ENCODE data around the gene TRIP12. TPM values are rescaled to one million over a fixed set of nuclear protein-coding genes. Genes with fewer than 3 reads are reported as not detected.

The TRIP12 gene
- total and polyA plus RNA-seq, 10 donors = 15.3 to 263 (median 189) TPM

- intact Hi-C loops (cut with DNase I; ENCODE audit: low total_unique reads) = no loop called here
- peaks cover 0 to 25% (median 0%) of the 10 kb centered on the region in 6 donors for H3K36me3 ChIP-seq
- no peaks in the 10 kb centered on the region for H3K27me3 ChIP-seq (replicated peaks in 1 of 7)
- WGBS, 5 donors = 5 to 11% (median 5%) methylated on average over 20 of the region's 20 CpGs
- peak overlapping the region; percentile 96 to 100 (median 100) for H3K4me3 ChIP-seq
- no peak for TF ChIP-seq POLR2AphosphoS5 (IDR thresholded peaks at IDR 0.05)
- TF ChIP-seq POLR2A (IDR thresholded peaks at IDR 0.05) = no peak
- TF ChIP-seq CTCF (IDR thresholded peaks at IDR 0.05 in 8 of 11, conservative IDR thresholded peaks at IDR 0.05 in 3 of 11) = no peak
- peaks cover 14 to 77% (median 61%) of the 10 kb centered on the region in 6 donors for H3K4me1 ChIP-seq
- peak; percentile 78 for DNase-seq
- H3K9me3 ChIP-seq = no peaks in the 10 kb centered on the region
- peak overlapping the region; percentile 93 to 99 (median 98) for H3K27ac ChIP-seq
These were observed 1.7 kb downstream of the TRIP12 start for GRCh38 chr2:229920011-229920641.

- H3K9me3 ChIP-seq = no peaks in the 10 kb centered on the region
- peaks cover 18 to 85% (median 76%) of the 10 kb centered on the region in 6 donors for H3K4me1 ChIP-seq
- 91 to 96% (median 93%) methylated on average over 5 of the region's 5 CpGs for WGBS, 5 donors
- no peak for TF ChIP-seq CTCF (IDR thresholded peaks at IDR 0.05 in 8 of 11, conservative IDR thresholded peaks at IDR 0.05 in 3 of 11)
- TF ChIP-seq POLR2AphosphoS5 (IDR thresholded peaks at IDR 0.05) = no peak
- TF ChIP-seq POLR2A (IDR thresholded peaks at IDR 0.05) = no peak
- intact Hi-C loops (cut with DNase I; ENCODE audit: low total_unique reads) = loop anchor here (10.0 kb wide), 1 partner anchor 113 kb away; no protein-coding TSS in a partner anchor
- H3K4me3 ChIP-seq = no peak overlapping the region
- H3K27me3 ChIP-seq (replicated peaks in 1 of 7) = no peaks in the 10 kb centered on the region
- no peak for DNase-seq
- no peak overlapping the region for H3K27ac ChIP-seq
- peaks cover 0 to 25% (median 0%) of the 10 kb centered on the region in 6 donors for H3K36me3 ChIP-seq
These were observed 4.0 kb downstream of the TRIP12 start for GRCh38 chr2:229917793-229918192.

- Histone ChIP-seq H3K36me3 (peaks cover 0 to 30% (median 0%) of the 10 kb centered on the region in 6 donors), H3K4me3 (peak overlapping the region in 1 of 8 donors; percentile 3), H3K4me1 (peaks cover 33 to 100% (median 92%) of the 10 kb centered on the region in 6 donors), H3K27me3 (replicated peaks in 1 of 7) (no peaks in the 10 kb centered on the region), H3K9me3 (no peaks in the 10 kb centered on the region), H3K27ac (peak overlapping the region in 6 of 8 donors; percentile 6 to 68 (median 50))
- TF ChIP-seq POLR2A (IDR thresholded peaks at IDR 0.05) = no peak
- no peak for TF ChIP-seq CTCF (IDR thresholded peaks at IDR 0.05 in 8 of 11, conservative IDR thresholded peaks at IDR 0.05 in 3 of 11)
- no peak for TF ChIP-seq POLR2AphosphoS5 (IDR thresholded peaks at IDR 0.05)
- 52 to 59% (median 55%) methylated on average over 2 of the region's 2 CpGs for WGBS, 5 donors
- intact Hi-C loops (cut with DNase I; ENCODE audit: low total_unique reads) = loop anchor here (10.0 kb wide), 1 partner anchor 109 kb away; no protein-coding TSS in a partner anchor
- DNase-seq = no peak
These were observed 7.6 kb downstream of the TRIP12 start for GRCh38 chr2:229914171-229914570.

- no peak overlapping the region for H3K4me3 ChIP-seq
- peaks cover 33 to 91% (median 67%) of the 10 kb centered on the region in 6 donors for H3K4me1 ChIP-seq
- TF ChIP-seq POLR2AphosphoS5 (IDR thresholded peaks at IDR 0.05) (no peak), CTCF (IDR thresholded peaks at IDR 0.05 in 8 of 11, conservative IDR thresholded peaks at IDR 0.05 in 3 of 11) (peak in 7 of 11 experiments; percentile 11 to 45 (median 36))
- H3K27ac ChIP-seq = peak overlapping the region in 1 of 8 donors; percentile 34
- no peaks in the 10 kb centered on the region for H3K9me3 ChIP-seq
- H3K36me3 ChIP-seq = peaks cover 0 to 35% (median 14%) of the 10 kb centered on the region in 6 donors
- WGBS, 5 donors = 58 to 83% (median 76%) methylated on average over 1 of the region's 1 CpG
- no peaks in the 10 kb centered on the region for H3K27me3 ChIP-seq (replicated peaks in 1 of 7)
- intact Hi-C loops (cut with DNase I; ENCODE audit: low total_unique reads) = loop anchor here (10.0 kb wide), 1 partner anchor 106 kb away; no protein-coding TSS in a partner anchor
- no peak for DNase-seq
These were observed 10.9 kb downstream of the TRIP12 start for GRCh38 chr2:229910832-229911412.
